Stimulated activated naive CD8-positive, alpha-beta T cell treated with anti-CD3 and anti-CD28 coated beads, Interleukin-15, Interleukin-2, amounts not matched to agents 100 U/mL and 50 U/mL, for 24 hours (primary cell): ENCODE results near the gene S100A4.
"Not testable (repeated sequence)": the region's sequence is repeated elsewhere in the genome, so short reads cannot be mapped to it uniquely, and the experiment has no call there.

ENCODE experiments used
- ATAC-seq: fragments of 150-1000 bp; cut with Tn5 transposase; one replicate; pipeline ENCODE4 v1.10.0; 2021
- DNase-seq: peaks from one replicate; pipeline ENCODE4 v3.0.0; 2021

Gene S100A4

DNA sequence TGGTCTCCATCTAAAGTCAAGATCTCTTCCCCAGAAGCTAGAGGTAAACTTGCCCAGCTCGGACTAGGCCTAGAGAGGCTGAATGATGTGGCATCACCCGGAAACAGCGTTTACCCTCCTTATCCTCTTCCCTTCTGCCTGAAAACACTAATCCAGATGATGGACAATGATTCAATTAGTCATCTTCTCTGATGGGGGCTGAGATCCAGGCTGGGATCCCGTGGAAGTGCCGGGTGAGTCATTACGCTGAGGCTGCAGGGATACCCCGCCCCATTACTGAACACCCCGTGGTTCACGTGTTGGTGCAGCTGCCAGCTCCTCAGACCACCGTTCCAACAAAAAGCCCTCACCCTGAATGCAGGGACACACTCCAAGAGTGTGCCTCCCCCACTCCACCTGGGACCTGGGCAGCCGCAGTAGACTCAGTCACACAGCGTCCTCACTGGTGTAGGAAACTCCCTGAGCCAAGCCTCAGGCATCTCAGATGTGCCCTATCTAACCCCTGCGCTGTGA, 11.9 kb downstream of the S100A4 start:
- DNase-seq, result no peak

DNA sequence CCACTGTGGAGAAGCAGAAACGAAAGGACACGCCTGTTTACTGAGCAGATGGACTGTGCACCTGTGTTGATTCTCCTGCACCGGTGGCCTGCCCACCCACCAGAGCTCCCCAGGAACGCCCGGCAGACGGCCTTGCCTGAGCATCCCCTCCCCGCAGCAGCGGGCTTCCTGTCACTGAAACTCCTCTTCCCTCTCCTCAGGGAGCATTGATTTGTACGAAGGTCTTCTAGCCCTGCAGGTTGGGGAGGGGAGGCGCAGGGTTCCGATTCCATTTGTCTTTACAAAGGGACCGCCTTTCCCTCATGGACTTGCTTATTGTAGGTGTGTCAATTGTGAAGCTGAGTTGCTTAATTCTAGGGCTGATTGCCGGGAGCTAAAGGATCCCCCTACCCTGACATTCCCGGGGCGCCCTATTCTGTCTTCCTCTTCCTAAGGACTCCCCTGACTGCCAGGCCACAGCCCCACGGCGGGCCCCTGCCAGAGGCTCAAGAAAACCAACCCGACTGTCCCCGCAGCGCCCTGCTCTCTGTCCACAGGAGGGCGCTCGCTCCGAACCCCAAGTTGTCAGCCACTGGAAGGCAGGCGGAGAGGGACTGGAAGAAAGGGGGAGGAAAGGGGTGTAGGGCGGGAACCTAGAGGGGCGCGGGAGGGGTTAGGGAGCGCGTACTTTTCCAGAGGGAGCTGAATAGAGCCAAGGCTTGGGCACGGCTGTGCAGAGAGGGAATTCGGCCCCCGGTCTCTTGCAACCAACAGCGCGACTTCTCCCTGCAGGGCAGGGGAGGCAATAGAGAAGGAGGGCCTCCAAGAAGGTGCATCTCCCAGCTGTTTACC, 12.6 kb downstream of the S100A4 start:
- peak; percentile 88 for DNase-seq
- ATAC-seq, result peak; percentile 22

More for the DNA sequence above, 11.9 kb downstream of the S100A4 start:
- ATAC-seq, result no peak

DNA sequence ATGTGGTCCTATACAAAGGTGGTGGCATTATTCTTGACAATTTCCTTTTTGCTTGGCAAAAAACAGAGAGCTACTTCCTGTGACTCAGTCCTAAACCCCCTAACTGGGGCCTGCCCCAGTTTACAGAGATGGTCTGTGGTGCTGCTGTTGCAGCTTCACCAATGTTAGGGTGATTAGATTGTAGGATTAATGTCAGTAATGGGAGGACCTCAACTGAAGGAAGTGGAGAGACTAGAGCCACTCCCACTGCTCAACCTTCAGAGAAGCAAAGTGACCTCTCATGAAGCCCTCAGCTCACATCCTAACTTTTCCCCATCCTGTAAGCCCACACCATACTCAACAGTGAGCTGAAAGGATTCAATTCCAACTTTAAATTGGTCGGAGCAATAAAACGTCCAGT, 13.4 kb downstream of the S100A4 start:
- peak; percentile 50 for DNase-seq
- ATAC-seq, result peak; percentile 67

DNA sequence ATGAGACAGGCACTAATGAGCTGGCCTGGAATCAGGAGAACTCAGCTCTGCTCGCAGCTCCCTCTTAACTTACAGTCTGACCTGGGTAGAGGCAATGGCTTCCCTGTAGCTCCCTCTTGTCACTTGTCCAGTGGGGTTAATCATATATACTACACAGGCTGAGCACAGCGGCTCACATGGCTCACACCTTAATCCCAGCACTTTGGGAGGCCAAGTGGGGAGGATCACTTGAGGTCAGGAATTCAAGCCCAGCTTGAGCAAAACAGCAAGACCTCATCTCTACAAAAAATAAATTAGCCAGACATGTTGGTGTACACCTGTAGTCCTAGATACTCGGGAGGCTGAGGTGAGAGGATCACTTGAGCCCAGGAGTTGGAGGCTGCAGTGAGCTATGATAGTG, 14.0 kb downstream of the S100A4 start:
- ATAC-seq (no peak), DNase-seq (no peak)

DNA sequence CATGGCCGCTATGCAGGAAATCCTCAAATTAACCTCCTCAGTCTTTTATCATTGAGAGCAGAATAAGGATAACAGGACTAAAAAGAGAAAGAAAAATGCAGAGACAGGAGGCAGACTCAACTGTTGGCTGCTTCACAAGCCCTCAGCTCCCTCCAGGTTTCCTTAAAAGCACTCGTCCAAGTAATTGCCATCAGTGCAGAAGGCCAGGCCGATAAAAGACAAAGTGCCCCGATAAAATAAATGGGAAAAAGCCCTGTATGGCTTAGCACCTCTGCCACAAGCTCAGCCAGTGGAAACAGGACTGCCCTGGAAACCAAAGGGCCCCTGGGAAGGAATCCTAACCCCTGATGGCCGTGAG, 17.9 kb downstream of the S100A4 start:
- DNase-seq (no peak), ATAC-seq (no peak)

DNA sequence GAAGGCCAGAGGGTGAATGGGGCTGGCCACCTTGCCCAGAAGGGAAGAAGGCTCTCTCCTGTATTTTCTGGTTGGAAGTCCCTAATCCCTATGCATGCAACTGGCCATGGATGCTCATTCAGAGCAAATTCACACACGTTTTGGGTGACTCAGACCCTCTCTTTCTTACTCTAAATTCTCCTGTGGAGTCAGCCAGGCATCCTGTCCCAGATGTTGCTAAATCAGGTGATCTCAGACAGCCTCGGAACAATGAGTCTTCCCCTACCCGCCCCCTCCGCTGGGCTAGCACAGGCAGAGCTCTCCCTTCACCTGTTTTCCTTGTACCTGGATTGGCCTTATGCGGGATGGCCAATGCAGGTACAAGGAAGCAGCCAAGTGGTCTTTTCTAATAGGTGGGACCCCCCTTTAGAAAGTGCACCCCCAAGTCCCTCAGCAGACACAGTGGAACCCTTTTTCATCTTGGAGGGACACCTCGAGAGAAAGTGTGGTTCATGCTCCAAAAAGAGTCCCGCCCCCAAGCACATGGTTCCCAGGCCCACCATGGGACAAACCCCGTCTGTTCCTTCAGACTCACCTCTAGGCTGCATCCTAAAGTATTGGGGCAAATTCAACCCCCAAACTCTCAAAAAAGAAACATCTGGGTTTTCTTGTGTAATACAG, 18.5 kb downstream of the S100A4 start:
- ATAC-seq, result no peak
- DNase-seq, result no peak

DNA sequence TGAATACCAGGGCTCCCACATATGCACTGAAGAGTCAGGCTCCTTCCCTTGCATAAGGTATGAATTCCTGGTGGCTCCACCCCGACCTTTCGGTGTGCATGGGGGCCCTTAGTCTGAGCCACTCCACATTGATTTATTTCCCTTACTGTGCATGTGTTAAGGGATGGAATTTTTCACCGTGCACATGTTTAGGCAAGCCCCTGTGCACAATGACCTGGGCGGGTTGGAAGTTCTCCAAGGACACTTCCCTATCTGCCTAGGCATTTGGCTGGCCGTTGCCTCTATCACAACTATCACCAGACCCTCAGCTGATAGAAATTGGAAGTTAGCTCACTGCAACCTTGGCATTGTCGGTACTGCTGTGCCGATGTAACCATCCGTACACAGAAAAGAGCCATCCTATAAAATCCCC, 19.5 kb downstream of the S100A4 start:
- no peak for ATAC-seq
- no peak for DNase-seq

DNA sequence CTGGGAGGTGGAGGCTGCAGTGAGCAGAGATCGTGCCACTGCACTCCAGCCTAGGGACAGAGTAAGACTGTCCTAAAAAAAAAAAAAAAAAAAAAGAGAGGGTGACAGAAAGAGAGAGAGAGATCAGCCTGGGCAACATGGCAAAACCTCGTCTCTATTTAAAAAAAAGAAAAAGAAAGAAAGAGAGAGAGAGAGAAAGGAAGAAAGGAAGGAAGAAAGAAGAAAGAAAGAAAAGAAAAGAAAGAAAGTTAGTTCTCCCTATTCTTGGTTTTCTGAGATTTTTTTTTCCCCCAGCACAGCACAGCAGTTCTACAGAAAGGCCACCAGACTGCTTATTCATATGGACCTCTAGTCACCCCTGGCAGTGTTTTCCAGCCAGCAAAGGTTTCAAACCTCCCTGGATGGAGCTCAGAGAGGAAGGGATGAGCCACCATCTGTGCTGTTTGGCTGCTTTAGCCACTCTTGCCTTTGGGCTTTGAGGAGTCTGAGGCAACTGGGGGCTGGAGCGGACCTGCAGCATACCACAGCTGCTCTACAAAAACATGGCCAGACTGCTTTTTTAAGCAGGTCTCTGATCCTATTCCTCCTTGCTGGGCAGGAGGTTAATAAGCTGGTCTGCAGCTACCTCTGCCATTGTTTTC, 20.4 kb downstream of the S100A4 start:
- ATAC-seq (no peak), DNase-seq (no peak)

DNA sequence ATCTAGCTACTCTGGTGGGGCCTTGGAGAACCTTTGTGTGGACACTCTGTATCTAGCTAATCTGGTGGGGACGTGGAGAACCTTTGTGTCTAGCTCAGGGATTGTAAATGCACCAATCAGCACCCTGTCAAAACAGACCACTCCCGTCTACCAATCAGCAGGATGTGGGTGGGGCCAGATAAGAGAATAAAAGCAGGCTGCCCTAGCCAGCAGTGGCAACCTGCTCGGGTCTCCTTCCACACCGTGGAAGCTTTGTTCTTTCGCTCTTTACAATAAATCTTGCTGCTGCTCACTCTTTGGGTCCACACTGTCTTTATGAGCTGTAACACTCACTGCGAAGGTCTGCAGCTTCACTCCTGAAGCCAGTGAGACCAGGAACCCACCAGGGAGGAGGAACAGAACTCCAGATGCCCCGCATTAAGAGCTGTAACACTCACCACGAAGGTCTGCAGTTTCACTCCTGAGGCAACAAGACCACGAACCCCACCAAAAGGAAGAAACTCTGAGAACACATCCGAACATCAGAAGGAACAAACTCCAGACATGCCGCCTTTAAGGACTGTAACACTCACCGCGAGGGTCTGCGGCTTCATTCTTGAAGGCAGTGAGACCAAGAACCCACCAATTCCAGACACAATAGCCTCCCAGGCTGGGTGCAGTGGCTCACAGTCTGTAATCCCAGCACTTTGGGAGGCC, 23.1 kb downstream of the S100A4 start:
- not testable (repeated sequence) for DNase-seq, ATAC-seq

DNA sequence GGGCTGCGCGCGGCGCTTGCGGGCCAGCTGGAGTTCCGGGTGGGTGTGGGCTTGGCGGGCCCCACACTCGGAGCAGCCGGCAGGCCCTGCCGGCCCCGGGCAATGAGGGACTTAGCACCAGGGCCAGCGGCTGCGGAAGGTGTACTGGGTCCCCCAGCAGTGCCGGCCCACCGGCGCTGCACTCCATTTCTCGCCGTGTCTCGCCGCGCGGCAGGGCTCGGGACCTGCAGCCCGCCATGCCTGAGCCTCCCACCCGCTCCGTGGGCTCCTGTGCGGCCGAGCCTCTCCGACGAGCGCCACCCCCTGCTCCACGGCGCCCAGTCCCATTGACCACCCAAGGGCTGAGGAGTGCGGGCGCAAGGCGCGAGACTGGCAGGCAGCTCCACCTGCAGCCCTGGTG, 23.8 kb downstream of the S100A4 start:
- not testable (repeated sequence) for ATAC-seq, DNase-seq

DNA sequence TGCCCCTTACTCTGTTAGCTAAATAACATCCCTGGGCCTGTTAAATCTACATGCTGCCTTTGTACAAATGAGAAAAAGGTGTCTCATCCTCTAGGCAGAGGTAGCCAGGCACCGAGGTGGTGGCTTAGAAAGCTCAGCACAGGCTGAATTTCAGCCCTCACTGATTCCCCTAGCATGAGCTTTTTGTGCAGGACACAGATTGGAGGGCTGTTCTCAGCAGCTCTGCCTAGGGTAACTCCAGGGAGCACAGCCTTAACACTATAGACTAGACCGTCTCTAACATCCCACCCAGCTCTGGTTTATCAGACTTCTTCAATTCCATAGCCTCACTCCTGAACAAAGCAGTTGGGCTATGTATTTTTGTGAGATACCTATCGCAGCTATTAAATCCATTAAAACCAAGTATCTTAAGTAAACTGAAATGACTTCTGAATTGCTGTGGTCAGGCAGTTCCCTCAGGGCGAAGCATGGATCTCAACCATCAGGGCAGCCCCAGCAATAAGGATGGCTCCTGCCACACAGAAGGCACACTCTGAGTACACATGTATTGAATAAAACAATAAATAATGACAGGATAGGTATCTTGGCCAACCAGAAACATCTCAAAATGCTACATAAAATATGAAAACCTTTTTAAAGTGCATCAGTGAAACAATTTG, 24.7 kb downstream of the S100A4 start:
- ATAC-seq, result no peak
- no peak for DNase-seq

DNA sequence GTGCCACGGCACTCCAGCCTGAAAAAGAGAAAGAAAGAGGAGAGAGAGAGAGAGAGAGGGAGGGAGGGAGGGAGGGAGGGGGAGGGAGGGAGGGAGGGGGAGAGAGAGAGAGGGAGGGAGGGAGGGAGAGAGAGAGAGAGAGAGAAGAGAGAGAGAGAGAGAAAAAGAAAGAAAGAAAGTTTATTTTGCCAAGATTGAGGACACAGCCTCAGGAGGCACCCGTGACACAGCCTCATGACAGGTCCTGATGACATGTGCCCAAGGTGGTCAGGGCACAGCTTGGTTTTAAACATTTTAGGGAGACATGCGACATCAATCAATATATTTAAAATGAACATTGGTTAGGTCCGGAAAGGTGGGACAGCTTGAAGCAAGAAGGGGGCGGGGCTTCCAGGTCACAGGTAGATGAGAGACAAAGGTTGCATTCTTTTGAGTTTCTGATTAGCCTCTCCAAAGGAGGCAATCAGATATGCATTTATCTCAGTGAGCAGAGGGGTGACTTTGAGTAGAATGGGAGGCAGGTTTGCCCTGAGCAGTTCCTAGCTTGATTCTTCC, 25.4 kb downstream of the S100A4 start:
- ATAC-seq, DNase-seq: not testable (repeated sequence)

DNA sequence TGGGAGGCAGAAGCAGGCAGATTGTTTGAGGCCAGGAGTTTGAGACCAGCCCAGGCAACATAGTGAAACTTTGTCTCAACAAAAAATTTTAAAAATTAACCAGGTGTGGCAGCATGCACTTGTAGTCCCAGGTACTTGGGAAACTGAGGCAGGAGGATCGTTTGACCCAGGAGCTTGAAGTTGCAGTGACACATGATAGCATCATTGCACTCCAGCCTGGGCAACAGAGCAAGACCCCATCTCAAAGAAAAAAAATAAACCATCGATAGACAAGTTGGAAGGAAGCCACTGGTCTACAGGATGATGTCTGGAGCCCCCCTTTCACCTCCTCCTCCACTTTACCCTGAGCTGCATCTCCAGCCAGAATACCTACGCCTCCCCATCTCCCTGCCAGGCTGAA, 26.4 kb downstream of the S100A4 start:
- DNase-seq, result no peak
- ATAC-seq, result no peak

DNA sequence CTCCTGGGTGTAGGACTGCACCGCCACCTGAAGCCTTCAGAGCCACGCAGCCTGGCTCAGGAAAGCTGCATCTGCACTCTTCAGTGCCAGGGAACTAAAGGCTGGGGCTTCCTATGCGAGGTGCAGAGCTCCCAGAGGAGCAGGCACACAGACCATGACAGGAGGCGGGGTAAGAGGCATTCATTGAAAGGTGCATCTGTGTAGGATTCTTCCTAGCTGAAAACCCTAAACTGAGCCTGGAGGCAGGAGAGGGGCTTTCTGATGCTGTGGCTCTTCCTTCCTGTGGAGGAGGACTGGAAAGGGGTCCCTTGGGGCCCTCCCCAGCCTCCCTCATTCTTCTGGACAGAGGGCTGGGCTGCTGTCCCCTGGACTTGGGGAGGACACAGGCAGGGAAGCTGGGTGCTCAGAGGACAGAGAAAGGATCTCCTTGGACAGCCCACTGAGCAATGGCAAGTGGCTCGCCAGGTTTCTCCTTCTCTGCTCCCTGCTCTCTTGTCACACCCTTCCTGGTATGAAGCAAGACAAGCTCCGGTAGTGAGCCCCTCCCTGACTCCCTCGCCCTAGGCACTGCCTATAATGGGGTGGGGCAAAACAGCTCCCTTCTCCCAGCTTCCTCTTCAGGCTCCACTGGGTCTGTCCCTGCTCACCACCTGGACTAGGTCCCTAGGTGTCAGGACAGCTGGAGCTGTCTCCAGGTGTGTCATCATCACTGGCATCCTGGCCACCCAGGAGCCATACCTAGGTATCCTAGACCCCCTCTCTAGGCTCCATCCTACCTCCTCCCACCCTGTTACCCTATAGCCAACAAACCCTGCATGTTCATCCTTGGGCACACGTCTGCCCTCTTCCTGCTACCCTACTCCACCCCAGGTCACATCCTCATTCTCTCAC, 29.9 kb downstream of the S100A4 start:
- no peak for ATAC-seq
- DNase-seq, result no peak

DNA sequence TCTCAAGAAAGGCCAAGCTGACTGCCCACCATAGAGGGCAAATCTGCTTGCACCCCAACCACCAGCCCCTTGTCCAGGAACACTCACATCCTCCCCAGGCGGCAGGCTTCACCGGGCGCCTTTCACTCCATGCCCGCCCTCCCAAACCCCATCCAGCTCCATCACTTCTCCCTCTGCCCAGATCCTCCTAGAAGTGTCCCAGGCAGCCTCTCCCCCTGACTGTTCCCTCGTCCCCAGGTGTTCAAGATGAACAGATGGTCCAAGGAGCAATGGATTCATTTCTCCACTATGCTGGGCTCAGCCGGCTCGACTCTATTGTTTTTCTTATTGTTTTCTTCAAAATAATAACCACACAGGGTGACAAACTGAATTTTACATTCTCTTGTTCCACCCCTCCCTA, 31.9 kb downstream of the S100A4 start:
- ATAC-seq (no peak), DNase-seq (no peak)

DNA sequence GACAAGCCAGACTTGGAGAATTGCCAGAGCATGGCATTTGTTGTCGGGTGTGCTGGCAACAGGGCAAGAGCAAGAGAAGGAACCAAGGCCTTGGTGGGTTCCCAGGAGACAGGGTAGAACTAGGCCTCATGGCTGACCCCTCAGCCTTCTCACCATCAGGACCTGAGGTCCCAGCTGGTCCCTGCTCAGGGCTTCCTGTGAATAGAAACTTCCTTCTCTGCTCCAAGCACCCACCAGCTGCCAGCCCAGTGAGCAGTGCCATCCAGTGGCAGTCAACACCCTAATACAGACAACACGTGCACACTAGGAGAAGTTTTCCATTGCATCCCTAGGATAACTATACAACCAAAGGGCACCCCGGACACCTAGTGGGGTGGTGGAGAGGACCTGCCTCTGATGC, 32.6 kb downstream of the S100A4 start:
- no peak for ATAC-seq
- no peak for DNase-seq

DNA sequence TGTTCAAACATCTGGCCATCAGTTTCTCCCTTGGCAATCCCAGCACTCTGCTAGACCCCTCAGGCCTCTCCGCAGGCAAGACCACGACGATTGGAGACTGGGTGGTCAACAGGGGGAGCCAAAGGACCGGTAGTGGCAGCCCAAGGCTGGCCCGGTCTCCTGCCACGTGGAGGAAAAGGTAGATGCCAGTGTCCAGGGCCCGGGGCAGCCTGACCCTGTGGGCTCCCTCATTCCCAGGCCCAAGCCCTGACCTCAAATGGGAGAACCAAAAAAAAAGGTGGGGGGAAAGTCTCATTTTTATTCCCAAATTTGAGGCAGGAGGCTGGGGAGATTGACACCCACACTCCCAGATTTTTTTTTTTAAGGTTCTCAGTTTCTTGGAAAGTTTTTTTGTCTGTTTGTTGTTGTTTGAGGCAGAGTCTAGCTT, 34.6 kb downstream of the S100A4 start:
- ATAC-seq, result peak; percentile 90
- DNase-seq, result peak; percentile 91

DNA sequence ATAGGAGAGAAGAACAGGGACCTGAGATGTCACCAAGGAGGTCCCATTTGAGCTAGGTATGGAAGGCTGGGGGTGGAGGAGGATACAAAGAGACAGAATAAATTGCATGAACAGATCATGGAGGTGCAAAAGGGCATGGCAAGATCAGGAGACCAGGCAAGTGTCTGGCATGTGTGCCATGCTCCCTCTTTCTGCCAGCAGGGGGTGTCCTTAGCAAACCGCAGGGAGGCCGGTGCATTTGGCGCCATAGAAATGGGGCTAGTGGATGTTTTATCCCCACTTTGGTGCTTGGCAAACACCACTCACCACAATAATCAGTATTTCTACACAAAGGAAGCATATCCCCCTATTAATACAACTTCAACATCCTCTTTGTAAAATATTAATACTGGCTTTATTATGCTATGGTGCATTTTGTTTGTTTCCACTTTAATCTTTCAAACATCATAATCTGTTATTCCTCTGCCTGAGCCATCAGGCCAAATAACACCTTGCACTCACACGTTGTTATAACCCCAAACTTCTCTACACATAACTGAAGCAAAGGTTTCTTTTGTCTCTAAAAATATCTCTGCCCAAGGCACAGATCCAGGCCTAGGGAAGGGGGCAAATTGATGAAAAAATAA, 35.8 kb downstream of the S100A4 start:
- ATAC-seq (peak; percentile 44), DNase-seq (peak; percentile 81)

DNA sequence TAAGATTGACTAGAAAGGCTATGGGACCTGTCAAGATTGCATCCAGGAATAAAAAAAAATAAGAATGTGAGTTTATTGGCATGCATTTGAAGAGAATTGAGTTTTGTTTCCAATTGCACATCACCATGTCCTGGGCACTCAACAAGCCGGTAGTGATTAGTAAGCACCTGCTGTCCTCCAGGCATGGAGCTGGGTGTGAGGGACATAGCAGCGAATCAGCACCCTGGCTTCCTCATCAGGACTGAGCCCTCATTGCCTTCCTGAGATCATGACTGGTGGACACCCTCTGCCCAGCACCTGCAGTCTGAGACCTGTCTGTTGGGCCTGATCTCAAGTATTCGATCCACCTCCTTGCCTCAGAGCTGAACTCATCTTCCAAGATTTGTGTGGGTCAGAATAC, 36.6 kb downstream of the S100A4 start:
- ATAC-seq, result no peak
- DNase-seq, result no peak
